GM21381 (cell line): Measurements from ENCODE around the gene TMEM178B.
"Not testable (repeated sequence)": the region's sequence is repeated elsewhere in the genome, so short reads cannot be mapped to it uniquely, and the experiment has no call there.

Source experiments
- ATAC-seq: cut with Tn5 transposase; IDR thresholded peaks from one replicate; pipeline ENCODE4 v1.9.1; 2021; ENCODE audit warnings: mild to moderate bottlenecking, moderate library complexity; ENCODE audit not compliant: unreplicated experiment

The TMEM178B gene

DNA sequence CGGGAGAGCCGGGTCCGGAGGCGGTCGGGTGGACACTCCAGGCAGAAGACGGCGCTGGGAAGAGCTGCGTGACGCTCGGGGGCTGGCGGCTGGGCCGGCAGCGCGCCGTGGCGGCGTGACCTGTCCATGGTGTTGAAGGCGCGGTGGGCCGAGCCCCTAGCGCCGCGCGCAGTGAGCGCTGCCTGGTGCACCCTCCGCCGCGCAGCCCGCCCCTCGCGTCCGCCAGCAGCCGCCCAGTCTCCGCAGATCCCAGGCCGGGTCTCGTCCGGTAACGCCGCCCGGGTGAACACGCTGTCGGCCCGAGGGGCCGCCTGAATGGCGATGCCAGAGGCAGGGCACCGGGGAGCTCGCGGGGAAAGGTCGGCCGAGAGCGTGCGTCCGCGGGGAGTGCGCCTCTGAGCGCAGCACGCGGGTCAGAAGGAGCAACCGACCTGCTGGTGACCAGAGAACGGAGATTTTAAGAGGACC lies 657 bp upstream of the TMEM178B start:
- no peak for ATAC-seq

DNA sequence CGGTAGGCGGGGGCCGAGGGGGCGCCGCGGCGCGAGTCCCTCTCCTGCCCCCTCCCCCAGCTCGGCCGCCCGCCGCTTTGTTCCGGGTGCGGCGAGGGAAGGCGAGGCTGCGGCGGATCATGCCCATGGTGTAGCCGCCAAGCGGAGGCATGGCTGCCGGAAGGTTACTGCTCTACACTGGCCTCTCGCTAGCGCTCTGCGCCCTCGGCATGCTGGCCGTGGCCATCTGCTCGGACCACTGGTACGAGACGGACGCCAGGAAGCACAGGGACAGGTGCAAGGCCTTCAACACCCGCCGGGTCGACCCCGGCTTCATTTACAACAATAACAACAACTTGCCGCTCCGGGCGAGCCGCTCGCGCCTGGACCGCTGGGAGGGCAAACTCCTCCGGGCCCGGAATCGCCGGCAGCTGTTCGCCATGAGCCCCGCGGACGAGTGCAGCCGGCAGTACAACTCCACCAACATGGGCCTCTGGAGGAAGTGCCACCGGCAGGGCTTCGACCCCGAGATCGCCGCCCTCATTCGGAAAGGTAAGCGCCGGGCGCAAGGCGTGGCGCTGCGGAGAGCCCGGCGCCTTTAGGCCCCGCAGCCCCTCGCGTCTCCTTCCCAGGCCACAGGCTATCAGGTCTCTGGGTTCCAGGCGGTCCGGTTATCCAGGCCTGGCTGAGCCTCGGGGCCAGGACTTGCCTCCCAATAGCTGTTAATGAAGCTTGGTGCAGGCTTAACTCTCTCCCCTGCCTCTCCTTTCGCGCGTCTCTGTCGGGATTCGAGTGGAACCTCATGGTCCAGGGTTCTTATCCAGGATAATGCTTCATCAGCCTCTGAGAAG lies 513 bp downstream of the TMEM178B start:
- ATAC-seq: no peak

DNA sequence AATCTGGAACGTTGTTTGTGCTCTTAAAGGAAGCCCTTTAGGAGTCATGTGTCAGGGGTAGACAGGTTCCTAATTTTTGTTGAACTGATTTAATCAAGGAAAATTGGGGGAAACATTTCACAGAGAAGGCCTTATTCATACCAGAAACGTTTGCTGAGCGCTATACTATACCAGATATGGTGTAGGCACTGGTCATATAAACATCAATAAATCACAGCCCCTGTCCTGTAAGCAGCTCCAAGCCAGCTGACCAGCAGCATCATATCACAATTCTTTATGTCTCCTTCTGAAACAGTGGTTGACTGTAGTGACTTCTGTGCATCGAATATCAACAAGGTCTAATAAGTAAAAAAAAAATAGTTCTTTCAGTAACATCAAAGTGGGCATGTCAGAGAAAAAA lies 1.1 kb downstream of the TMEM178B start:
- ATAC-seq: no peak

DNA sequence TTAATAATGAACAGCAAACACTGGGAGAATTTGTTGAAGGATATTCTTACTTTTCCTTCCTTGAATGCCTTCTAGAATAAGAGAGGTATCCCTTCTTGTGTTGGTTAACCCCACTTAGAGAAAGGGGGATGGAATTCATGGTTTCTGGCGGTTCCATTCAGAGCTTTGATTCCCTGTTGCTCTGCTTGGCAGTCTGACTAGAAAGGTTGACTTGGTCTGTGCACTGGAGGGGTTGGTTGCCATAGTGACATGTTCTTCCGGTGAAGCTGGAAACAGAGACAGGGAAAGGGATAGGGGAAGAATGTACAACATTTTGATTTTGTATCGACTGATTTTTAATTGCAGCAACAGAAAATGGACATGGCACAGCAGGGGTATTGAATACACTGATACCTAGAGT lies 2.5 kb downstream of the TMEM178B start:
- no peak for ATAC-seq

DNA sequence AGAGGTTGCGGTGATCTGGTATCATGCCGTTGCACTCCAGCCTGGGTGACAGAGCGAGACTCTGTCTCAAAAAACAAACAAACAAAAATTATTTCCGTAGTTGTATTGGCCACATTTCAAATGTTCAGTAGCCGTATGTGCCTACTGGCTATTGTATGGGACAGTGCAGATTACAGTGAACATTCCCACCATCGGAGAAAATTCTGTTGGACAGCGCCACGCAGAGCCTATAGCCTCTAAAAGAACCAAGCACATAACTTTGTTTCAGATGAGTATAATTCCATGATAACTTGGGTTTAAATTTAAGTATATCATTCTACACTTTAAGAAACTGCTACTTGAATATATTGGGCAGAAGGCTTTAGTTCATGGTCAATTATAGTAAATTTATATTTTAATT lies 5.4 kb downstream of the TMEM178B start:
- no peak for ATAC-seq

DNA sequence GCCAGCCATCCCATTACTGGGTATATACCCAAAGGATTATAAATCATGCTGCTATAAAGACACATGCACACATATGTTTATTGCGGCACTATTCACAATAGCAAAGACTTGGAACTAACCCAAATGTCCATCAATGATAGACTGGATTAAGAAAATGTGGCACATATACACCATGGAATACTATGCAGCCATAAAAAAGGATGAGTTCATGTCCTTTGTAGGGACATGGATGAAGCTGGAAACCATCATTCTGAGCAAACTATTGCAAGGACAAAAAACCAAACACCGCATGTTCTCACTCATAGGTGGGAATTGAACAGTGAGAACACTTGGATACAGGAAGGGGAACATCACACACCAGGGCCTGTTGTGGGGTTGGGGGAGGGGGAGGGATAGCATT lies 15.6 kb downstream of the TMEM178B start:
- ATAC-seq: not testable (repeated sequence)

DNA sequence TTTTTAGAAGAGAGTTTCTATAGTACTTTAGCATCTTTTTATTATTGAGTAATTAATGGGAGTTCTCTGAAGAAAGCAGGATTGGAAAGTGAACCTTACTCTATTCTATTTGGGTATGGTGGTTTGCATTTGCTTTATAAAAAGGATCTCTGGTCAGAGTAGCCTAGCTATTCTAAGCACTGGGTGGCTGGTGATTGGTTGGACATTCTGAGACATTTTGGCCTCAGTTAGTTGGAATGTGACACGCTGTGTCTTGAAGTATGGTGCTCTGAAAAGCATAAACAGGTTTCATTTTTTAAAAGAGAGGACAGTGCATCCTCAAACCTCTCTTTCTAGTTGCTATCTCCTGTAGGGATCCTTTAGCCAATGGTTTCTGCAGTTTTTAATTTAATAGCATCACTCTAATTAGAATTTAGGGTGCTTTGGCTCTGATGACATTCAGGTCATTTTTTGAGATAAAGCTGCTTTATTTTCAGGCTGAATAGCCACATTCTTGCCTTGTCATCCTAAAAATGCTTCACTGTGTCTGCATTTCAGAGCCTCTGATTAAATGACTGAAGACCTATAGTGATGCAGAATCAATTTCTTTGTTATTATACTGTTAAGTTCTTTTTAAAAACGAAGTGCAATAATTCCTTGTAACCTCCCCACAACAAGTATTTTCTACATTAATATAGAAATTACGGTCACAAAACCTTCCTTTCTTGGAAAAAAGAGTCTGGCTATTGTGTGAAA lies 20.6 kb downstream of the TMEM178B start:
- no peak for ATAC-seq

DNA sequence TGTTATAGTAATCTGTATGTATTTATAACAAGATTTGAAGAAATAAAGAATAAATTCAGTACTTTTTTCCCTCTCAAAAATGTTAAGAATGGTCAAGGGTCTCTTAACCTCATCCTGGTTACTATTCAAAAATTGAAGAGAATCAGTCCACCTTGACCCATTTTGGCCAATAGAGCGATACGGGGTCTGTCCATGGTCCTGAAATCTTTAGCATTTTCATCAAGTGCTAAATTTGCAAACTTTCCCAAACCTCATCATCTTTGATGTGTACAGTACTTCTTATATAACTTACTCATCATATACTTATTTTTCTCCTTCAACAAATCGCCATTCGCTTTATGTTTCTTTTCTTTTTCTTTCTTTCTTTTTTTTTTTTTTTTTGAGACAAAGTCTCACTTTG lies 23.6 kb downstream of the TMEM178B start:
- ATAC-seq: no peak

DNA sequence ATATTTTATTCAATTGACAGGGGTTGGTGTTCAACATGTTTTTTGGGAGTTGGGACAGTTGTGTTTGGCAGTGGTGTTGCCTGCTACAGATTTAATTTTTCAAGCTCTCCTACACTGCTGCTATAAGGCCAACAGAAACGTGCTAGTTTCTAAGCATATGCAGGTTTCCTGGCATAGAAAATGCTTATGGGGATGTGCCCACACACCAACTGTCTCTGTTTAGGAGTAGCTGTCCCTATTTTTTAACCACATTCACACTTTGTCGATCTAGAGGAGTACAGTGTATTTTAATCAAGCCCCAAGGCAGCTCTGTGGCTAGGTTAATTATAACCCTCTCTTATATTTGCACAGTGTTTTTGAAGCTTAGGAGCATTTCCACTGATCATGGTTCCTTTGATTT lies 28.6 kb downstream of the TMEM178B start:
- ATAC-seq: no peak

DNA sequence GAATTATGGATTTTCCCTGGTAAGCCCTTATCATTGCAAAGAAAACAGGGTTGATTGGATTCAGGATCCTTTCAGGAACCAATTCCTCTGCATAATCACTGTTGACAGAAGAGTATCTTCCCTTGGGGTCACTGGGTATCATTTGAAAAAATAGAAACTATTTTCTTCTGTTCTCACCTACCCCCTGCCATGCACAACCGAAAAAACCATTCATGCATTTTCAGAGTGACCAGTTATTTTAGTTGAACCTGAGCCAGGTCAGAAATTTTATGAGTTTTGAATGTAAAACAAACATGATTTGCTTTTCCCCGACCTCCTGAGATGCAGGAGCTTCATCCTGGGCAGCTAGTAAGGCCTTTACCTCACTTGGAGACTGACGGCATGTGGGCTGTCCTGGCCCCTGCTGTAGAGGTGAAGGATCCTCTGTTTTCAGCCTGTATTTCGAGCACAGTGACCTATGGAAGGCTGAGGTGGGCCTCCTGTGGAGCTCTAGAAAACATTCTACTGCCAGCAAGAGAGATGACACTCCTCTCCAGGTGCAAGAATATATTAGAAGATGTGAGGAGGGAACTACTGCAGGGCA lies 30.1 kb downstream of the TMEM178B start:
- ATAC-seq: no peak

DNA sequence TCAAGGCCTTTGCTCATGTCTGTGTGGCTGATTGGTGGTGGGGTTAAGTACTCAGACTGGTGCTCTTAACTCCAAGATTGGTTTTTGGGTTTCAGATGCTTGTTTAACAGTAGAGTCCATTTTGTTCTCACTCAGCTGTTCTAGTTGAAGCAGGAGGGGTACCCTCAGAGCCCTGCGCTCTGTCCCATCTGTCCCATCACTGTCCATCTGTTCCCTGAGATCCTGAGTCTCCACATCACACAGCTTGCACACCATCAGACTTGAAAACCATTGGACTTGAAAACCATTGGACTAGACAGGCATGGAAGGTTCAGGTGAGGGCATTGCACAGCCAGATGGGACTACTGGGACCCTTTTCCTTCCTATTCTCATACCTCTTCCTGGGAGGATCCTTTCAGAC lies 39.3 kb downstream of the TMEM178B start:
- ATAC-seq: no peak

DNA sequence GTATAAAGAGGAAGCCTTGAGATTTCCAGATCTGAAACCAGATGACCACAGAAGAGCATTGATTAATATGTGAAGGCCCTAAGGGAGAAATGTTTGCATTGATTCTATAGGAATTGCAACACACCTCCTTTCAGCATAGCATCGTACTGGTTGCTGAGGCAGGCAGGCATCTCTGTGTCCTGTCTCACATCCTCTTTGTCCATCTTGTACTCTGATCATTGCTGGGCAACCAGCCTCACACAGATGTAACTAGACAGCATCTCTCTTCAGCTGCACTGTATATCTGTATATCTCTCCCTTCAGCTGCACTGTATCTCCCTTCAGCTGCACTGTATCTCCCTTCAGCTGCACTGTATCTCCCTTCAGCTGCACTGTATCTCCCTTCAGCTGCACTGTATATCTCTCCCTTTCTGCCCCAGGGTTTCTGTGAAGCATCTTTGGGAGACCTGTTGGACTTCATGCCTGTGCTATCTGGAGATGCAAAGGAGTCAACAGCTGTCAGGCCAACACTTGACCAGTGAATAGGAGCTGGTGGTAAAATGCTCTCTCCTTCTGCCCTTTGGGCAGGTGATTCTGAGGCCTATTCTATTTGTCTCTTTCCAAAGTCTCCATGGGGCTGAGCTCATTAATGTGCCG lies 40.3 kb downstream of the TMEM178B start:
- ATAC-seq: no peak

DNA sequence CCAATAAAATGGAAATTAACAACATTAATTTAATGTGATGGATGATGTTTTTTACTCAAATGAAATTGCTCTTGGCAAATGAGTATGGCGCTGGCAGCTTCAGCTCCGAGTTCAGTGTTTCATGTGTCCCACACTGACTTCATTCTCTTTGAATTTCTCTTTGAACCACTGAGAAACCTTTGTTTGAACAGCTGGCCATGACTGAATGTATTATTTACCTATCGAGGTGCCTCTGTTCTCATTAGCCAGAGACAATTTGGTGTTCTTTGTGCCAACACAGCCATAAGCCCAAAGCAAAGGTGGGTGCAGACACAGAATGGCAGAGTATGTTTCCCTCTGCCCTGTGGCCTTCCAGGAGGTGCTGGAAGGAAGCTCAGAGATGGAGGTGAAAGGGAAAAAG lies 42.1 kb downstream of the TMEM178B start:
- no peak for ATAC-seq

DNA sequence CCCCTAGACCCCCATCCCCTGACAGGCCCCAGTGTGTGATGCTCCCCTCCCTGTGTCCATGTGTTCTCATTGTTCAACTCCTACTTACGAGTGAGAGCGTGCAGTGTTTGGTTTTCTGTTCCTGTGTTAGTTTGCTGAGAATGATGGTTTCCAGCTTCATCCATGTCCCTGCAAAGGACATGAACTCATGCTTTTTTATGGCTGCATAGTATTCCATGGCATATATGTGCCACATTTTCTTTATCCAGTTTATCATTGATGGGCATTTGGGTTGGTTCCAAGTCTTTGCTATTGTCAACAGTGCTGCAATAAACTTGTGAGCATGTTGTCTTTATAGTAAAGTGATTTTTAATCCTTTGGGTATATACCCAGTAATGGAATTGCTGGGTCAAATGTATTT lies 42.8 kb downstream of the TMEM178B start:
- not testable (repeated sequence) for ATAC-seq

DNA sequence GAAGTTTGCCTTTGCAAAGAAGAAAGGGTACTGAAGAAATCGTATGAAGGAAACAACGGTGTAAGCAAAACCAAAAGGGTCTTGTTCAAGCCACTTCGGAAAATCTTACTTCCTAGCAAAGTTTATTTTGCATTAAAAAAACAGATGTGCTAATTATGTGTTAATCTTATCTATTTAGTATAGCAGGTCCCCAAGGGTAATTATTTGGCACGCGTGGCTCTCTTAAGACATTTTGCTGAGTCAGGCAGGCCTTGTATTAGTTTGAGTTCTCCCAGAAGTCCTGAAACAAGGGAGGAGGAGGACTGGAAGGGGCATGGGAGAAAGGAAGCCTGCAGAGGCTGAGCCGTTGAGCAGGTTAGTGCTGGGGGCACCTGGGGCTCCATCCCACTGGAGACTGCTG lies 44.9 kb downstream of the TMEM178B start:
- ATAC-seq: no peak

DNA sequence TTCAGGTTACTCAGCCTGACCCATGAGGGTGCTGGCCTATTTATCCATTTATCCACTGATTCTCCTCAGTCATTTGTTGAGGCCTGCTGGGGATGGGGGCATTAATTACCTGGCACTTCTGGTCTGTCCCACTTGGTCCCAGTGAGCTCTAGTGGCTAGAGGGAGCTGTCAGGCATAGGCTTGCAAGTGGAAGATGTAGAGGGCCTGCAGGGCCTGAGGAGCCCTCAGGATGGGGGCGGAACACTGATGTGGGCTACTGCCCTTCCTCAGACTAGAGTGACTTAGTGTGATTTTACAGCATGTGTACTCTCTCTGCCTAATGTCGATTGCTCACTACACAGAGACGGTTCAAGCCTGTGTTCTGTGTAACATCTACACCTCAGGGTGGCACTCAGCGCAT lies 45.3 kb downstream of the TMEM178B start:
- ATAC-seq: no peak

DNA sequence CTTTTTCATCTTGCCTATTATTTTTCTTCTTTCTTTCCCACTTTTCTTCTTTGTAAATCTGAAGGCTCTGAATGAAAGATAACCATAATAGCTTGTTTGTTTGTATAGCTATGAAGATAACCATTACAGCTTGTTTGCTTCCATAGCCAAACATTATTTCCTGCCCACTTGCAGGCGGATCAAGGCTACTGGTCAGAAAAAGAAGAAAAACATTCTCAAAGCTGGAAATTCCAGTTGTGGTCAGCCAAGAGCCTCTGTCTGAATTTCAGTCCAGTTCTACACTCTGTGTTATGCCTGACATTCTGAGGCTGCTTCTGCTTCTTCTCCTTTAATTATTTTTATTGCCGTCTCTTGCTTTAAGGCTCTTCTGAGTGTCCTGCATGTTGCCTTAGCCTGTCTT lies 48.9 kb downstream of the TMEM178B start:
- no peak for ATAC-seq

DNA sequence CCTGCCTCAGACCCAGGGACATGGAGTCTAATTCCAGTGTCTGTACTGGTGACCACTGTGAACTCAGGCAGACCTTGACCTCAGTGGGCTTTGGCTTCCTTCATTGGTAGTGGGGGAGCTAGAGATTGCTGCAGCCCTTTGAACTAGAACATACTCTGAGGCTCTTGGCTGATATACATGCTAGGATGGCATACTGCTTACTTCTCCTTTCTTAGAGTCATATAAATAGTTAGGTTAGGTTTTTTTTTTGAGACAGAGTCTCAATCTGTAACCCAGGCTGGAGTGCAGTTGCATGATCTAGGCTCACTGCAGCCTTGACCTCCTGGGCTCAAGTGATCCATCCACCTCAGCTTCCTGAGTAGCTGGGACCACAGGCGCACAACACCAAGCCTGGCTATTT lies 49.7 kb downstream of the TMEM178B start:
- ATAC-seq: no peak

DNA sequence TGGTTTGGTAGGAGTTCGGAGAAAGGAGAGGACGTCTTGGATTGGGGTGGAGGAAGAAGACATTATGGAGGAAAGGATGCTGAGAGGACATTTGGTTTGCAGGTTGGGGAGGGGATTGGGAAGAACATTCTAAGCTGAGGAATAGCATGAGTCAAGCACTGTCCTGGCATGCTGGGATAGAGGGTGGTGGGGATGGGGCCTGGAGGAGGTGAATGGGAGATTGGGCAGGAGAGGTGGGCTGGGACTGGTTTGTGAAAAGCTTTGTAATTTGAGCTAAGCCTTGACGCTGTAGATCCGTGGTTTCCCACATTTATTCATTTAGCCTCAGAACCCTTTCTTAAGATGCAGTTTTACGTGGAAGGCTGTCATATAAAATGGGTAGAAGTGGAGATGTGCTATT lies 52.2 kb downstream of the TMEM178B start:
- no peak for ATAC-seq

DNA sequence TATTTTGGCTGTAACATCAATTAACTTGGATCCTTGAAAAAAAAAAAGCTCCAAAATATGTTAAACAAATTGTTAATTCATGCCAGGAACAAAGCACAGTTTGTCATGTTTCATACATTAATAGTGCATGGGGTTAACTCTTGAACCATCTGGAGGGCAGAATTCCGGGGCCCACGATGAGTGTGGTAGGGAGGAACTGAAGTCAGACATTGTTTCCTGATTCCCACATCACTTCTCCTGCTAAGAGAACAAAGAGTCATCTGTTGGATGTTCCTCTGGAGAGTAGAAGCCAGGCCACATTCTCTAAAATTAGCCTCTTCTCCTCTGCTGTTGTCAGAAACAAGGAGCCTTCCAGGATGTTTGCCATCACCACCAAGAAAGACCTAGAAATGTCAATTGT lies 54.6 kb downstream of the TMEM178B start:
- ATAC-seq: no peak

DNA sequence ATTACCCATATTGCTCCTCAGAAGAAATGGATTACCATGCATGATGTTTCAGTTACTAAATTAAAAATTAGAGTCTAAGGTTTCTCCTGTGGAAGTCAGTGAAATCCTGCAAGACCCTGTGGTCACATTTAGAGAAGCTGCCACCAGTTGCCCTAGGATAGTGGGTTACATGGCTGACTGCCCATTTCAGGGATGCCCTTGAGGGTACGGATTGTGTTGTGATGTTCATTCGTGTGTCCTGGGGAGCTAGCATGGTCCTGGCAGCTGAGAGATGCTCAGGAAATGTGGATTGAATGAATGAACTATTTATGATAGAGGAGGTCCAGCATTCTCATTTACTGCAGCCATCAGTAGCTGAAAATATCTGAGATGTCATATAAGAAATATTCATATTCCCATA lies 55.1 kb downstream of the TMEM178B start:
- no peak for ATAC-seq

DNA sequence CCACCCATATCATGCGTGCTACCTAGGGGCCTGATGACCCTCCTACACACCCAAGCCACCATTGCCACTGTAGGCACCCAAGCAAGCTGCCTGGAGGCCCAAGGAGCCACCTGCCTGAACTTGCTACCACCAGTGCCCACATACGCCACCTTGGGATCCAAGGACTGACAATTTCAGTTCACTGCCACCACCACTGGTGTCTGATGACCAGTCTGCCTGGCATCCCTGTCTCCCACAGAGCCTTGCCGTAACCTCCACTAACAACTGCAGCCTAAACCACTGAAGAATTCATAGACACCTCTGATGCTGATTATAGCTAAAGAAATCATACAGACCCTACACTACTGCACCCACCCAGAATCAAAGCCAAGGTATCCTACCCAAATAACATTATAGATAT lies 58.8 kb downstream of the TMEM178B start:
- no peak for ATAC-seq
